ENCODE measurements around the gene RHOH.

Gene RHOH

GRCh38 chr4:40269133-40269532, 72.3 kb downstream of the RHOH start:
- TF ChIP-seq CTCF (conservative IDR thresholded peaks at IDR 0.05; ENCODE audit: low read length) = no peak
- no peak overlapping the region for H3K4me3 ChIP-seq (ENCODE audit: low read length)
- DNase-seq (ENCODE audit: low read depth) = no peak

GRCh38 chr4:40270609-40271008, 73.8 kb downstream of the RHOH start:
- TF ChIP-seq CTCF (conservative IDR thresholded peaks at IDR 0.05; ENCODE audit: low read length) = no peak
- DNase-seq (ENCODE audit: low read depth) = no peak
- H3K4me3 ChIP-seq (ENCODE audit: low read length) = no peak overlapping the region

GRCh38 chr4:40275065-40275730, 78.4 kb downstream of the RHOH start:
- no peak overlapping the region for H3K4me3 ChIP-seq (ENCODE audit: low read length)
- TF ChIP-seq CTCF (conservative IDR thresholded peaks at IDR 0.05; ENCODE audit: low read length) = no peak
- no peak for DNase-seq (ENCODE audit: low read depth)

- no peak for TF ChIP-seq CTCF (conservative IDR thresholded peaks at IDR 0.05; ENCODE audit: low read length)
- no peak for DNase-seq (ENCODE audit: low read depth)
- no peak overlapping the region for H3K4me3 ChIP-seq (ENCODE audit: low read length)
Observed at GRCh38 chr4:40276546-40276945, 79.7 kb downstream of the RHOH start.

GRCh38 chr4:40280586-40280985, 83.8 kb downstream of the RHOH start:
- H3K4me3 ChIP-seq (ENCODE audit: low read length) = no peak overlapping the region
- TF ChIP-seq CTCF (conservative IDR thresholded peaks at IDR 0.05; ENCODE audit: low read length) = no peak

GRCh38 chr4:40281099-40281498, 84.3 kb downstream of the RHOH start:
- H3K4me3 ChIP-seq (ENCODE audit: low read length) = no peak overlapping the region
- no peak for DNase-seq (ENCODE audit: low read depth)

More at GRCh38 chr4:40280586-40280985, 83.8 kb downstream of the RHOH start:
- DNase-seq (ENCODE audit: low read depth) = no peak

More at GRCh38 chr4:40281099-40281498, 84.3 kb downstream of the RHOH start:
- TF ChIP-seq CTCF (conservative IDR thresholded peaks at IDR 0.05; ENCODE audit: low read length) = no peak

Data from AG10803 (cell line).